MCF 10A (cell line): ENCODE measurements around the gene INTS14. TPM values are rescaled to one million over a fixed set of nuclear protein-coding genes. Genes with fewer than 3 reads are reported as not detected.
"Not testable (repeated sequence)": the region's sequence is repeated elsewhere in the genome, so short reads cannot be mapped to it uniquely, and the experiment has no call there.

Source experiments
- BruUV-seq: library from RNA; stranded (reverse); fragments of 400-500 nt; replicated peaks from 2 replicates; lab custom pipeline; 2021; lab: Mats Ljungman, UMichigan
- CTCF ChIA-PET: fragments of 300-600 bp; sonication (Branson Sonifier 250); formaldehyde crosslinking; extraction: SDS; loops from one replicate; lab custom pipeline; 2021; ENCODE audit warnings: antibody characterized with exemption, inconsistent platforms; lab: Yijun Ruan, JAX
- POLR2A ChIA-PET: fragments of 300-600, 350-650 bp; sonication (Branson Sonifier 250); formaldehyde crosslinking; extraction: SDS; loops from one replicate; lab custom pipeline; 2020; ENCODE audit warnings: antibody characterized with exemption, inconsistent platforms; lab: Yijun Ruan, JAX
- DNase-seq: peaks from one replicate; pipeline ENCODE4 v3.0.0-alpha.2; 2018; ENCODE audit not compliant: unreplicated experiment
- H3K27ac Mint-ChIP-seq: one replicate; pipeline ENCODE4 v1.8.0; 2022; ENCODE audit warnings: mild to moderate bottlenecking, low read depth, mixed read lengths; ENCODE audit not compliant: unreplicated experiment
- H3K27me3 Mint-ChIP-seq: one replicate; pipeline ENCODE4 v1.8.0; 2022; ENCODE audit warnings: mixed read lengths; ENCODE audit not compliant: insufficient read depth, unreplicated experiment
- H3K36me3 Mint-ChIP-seq: one replicate; pipeline ENCODE4 v1.8.0; 2022; ENCODE audit warnings: mild to moderate bottlenecking, moderate library complexity, mixed read lengths; ENCODE audit not compliant: insufficient read depth, unreplicated experiment
- H3K4me1 Mint-ChIP-seq: one replicate; pipeline ENCODE4 v1.8.0; 2022; ENCODE audit warnings: mixed read lengths; ENCODE audit not compliant: insufficient read depth, unreplicated experiment
- H3K4me3 Mint-ChIP-seq: one replicate; pipeline ENCODE4 v1.8.0; 2022; ENCODE audit warnings: mild to moderate bottlenecking, moderate library complexity, mixed read lengths; ENCODE audit not compliant: unreplicated experiment
- H3K9me3 Mint-ChIP-seq: one replicate; pipeline ENCODE4 v1.8.0; 2022; ENCODE audit warnings: mixed read lengths; ENCODE audit not compliant: unreplicated experiment
- CTCF ChIP-seq: fragments of 200-600 bp; IDR thresholded peaks from one replicate; pipeline ENCODE4 v1.8.0; 2022; ENCODE audit warnings: antibody characterized with exemption, mild to moderate bottlenecking; ENCODE audit not compliant: unreplicated experiment
- intact Hi-C: fragments of 100-400 bp; cut with micrococcal nuclease; formaldehyde crosslinking; loops from 2 replicates; pipeline ENCODE4 v1.14.1; 2022
- total RNA-seq: library from RNA; stranded (reverse); gene quantifications from 2 replicates; pipeline ENCODE4 v1.2.3, GENCODE V29; 2022

The INTS14 gene
- total RNA-seq, 1 experiment from 2014 or later, result 47.0 TPM

- no peaks in the 10 kb centered on the region for H3K9me3 Mint-ChIP-seq
- intact Hi-C loops, result no loop called here
- DNase-seq, result no peak
- ChIA-PET POLR2A (no interaction called here), CTCF (no interaction called here)
- H3K4me3 Mint-ChIP-seq, result no peak overlapping the region
- H3K4me1 Mint-ChIP-seq, result peaks cover 6% of the 10 kb centered on the region
- H3K36me3 Mint-ChIP-seq, result peaks cover 13% of the 10 kb centered on the region
- H3K27me3 Mint-ChIP-seq, result no peaks in the 10 kb centered on the region
- H3K27ac Mint-ChIP-seq, result no peak overlapping the region
- no peak for TF ChIP-seq CTCF
- no TSS peak for BruUV-seq
These were observed 60.2 kb downstream of the INTS14 start for GRCh38 chr15:65550681-65551098.

GRCh38 chr15:65549288-65549687, 61.6 kb downstream of the INTS14 start:
- BruUV-seq, DNase-seq, intact Hi-C loops, H3K27me3 Mint-ChIP-seq, H3K4me1 Mint-ChIP-seq, CTCF ChIA-PET, H3K9me3 Mint-ChIP-seq, H3K4me3 Mint-ChIP-seq, H3K36me3 Mint-ChIP-seq, H3K27ac Mint-ChIP-seq: not testable (repeated sequence)
- POLR2A ChIA-PET, result interaction anchor here (0.6 to 1.7 kb wide), 3 partner anchors 19 to 691 kb away, joined by 3 to 6 read pairs (median 4); partner anchors contain the start of gene HACD3

- no peaks in the 10 kb centered on the region for H3K36me3 Mint-ChIP-seq
- H3K9me3 Mint-ChIP-seq, result no peaks in the 10 kb centered on the region
- H3K27me3 Mint-ChIP-seq, result no peaks in the 10 kb centered on the region
- no peak overlapping the region for H3K4me3 Mint-ChIP-seq
- intact Hi-C loops, result no loop called here
- no peak for TF ChIP-seq CTCF
- no peak for DNase-seq
- POLR2A ChIA-PET, result interaction anchor here (0.6 kb wide), 1 partner anchor 17 kb away, joined by 4 read pairs; no protein-coding TSS in a partner anchor
- CTCF ChIA-PET, result no interaction called here
- no peak overlapping the region for H3K27ac Mint-ChIP-seq
- peaks cover 6% of the 10 kb centered on the region for H3K4me1 Mint-ChIP-seq
- no TSS peak for BruUV-seq
These were observed 63.1 kb downstream of the INTS14 start for GRCh38 chr15:65547841-65548240.

- BruUV-seq, result no TSS peak
- H3K9me3 Mint-ChIP-seq, result no peaks in the 10 kb centered on the region
- POLR2A ChIA-PET, result interaction anchor here (0.6 kb wide), 1 partner anchor 43 kb away, joined by 3 read pairs; no protein-coding TSS in a partner anchor
- H3K4me1 Mint-ChIP-seq, result peaks cover 12% of the 10 kb centered on the region
- H3K27me3 Mint-ChIP-seq, result no peaks in the 10 kb centered on the region
- H3K4me3 Mint-ChIP-seq, result no peak overlapping the region
- no peak overlapping the region for H3K27ac Mint-ChIP-seq
- intact Hi-C loops, result no loop called here
- TF ChIP-seq CTCF, result no peak
- CTCF ChIA-PET, result interaction anchor here (0.6 to 1.0 kb wide), 2 partner anchors 17 to 492 kb away, joined by 3 read pairs; no protein-coding TSS in a partner anchor
- no peaks in the 10 kb centered on the region for H3K36me3 Mint-ChIP-seq
- no peak for DNase-seq
These were observed 69.6 kb downstream of the INTS14 start for GRCh38 chr15:65541231-65541820.
